ENCODE measurements around the gene CYP2R1. TPM values are rescaled to one million over a fixed set of nuclear protein-coding genes. Genes with fewer than 3 reads are reported as not detected.

Gene CYP2R1
- total and polyA plus RNA-seq, 2 of the 13 experiments (the other 11 are each of a cell fraction or from before 2014, with no cell fraction given) = 0.59 to 0.60 TPM

DNA sequence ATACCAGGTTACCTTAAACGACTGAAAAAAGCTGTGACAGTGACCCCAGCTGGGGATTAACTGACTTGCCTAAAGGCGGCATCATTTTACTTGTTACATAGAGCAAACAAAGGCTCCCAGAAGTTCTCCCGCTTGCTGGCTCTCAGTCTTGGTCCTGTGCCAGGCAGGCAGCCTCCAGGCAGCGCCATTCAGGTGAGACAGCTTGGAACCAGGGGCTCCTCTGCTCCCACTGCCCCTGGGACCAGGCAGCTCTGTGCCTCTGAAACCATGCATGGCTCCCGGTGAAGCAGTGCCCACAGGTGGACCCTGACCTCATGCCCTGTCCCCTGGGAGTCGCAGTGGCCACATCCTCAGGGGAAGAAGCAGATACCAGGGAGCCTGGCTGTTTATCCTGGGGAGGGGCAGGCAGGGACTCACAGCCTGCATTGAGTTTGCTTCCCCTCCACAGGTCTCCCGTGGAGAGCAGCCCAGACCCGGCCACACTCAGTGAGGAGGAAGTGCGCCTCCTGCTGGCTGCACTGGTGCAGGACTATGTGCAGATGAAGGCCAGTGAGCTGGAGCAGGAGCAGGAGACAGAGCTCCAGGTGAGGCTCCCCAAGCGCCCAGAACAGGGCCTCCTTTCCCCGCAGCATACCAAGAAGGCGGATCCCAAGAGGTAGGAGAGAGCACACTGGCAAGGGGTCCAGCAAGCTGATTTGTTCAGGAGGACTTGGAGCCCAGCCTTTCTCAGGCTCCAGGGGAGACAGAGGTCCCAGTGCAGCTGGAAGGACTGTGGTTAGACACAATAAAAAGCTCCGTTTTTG lies 15.6 kb upstream of the CYP2R1 start (continued):
- TF ChIP-seq, protein P1, sequence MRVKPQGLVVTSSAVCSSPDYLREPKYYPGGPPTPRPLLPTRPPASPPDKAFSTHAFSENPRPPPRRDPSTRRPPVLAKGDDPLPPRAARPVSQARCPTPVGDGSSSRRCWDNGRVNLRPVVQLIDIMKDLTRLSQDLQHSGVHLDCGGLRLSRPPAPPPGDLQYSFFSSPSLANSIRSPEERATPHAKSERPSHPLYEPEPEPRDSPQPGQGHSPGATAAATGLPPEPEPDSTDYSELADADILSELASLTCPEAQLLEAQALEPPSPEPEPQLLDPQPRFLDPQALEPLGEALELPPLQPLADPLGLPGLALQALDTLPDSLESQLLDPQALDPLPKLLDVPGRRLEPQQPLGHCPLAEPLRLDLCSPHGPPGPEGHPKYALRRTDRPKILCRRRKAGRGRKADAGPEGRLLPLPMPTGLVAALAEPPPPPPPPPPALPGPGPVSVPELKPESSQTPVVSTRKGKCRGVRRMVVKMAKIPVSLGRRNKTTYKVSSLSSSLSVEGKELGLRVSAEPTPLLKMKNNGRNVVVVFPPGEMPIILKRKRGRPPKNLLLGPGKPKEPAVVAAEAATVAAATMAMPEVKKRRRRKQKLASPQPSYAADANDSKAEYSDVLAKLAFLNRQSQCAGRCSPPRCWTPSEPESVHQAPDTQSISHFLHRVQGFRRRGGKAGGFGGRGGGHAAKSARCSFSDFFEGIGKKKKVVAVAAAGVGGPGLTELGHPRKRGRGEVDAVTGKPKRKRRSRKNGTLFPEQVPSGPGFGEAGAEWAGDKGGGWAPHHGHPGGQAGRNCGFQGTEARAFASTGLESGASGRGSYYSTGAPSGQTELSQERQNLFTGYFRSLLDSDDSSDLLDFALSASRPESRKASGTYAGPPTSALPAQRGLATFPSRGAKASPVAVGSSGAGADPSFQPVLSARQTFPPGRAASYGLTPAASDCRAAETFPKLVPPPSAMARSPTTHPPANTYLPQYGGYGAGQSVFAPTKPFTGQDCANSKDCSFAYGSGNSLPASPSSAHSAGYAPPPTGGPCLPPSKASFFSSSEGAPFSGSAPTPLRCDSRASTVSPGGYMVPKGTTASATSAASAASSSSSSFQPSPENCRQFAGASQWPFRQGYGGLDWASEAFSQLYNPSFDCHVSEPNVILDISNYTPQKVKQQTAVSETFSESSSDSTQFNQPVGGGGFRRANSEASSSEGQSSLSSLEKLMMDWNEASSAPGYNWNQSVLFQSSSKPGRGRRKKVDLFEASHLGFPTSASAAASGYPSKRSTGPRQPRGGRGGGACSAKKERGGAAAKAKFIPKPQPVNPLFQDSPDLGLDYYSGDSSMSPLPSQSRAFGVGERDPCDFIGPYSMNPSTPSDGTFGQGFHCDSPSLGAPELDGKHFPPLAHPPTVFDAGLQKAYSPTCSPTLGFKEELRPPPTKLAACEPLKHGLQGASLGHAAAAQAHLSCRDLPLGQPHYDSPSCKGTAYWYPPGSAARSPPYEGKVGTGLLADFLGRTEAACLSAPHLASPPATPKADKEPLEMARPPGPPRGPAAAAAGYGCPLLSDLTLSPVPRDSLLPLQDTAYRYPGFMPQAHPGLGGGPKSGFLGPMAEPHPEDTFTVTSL (CRISPR knock-in tag; IDR thresholded peaks at IDR 0.05; ENCODE audit: borderline replicate concordance) = no peak
- TF ChIP-seq KDM2A (CRISPR knock-in tag; IDR thresholded peaks at IDR 0.05; ENCODE audit: borderline replicate concordance, low read depth) (peak; percentile 50; the same call in 1 of the 2 replicates), EZH2 (conservative IDR thresholded peaks at IDR 0.05; ENCODE audit: low read depth, low read length) (no peak), ZNF850 (CRISPR knock-in tag; conservative IDR thresholded peaks at IDR 0.05) (no peak), SP2 (CRISPR knock-in tag; IDR thresholded peaks at IDR 0.05) (peak; percentile 45; the same call in 1 of the 2 replicates), ZNF747 (CRISPR knock-in tag; IDR thresholded peaks at IDR 0.05; ENCODE audit: borderline replicate concordance) (no peak), REL (CRISPR knock-in tag; conservative IDR thresholded peaks at IDR 0.05) (no peak), ARNT (IDR thresholded peaks at IDR 0.05) (no peak), RARG (CRISPR knock-in tag; IDR thresholded peaks at IDR 0.05; ENCODE audit: low read depth) (no peak), CCAR2 (optimal IDR thresholded peaks at IDR 0.05; ENCODE audit: low read depth, low read length) (no peak), ZNF30 (CRISPR knock-in tag; IDR thresholded peaks at IDR 0.05) (peak; percentile 51; the same call in 1 of the 2 replicates), ZSCAN21 (CRISPR knock-in tag; IDR thresholded peaks at IDR 0.05; ENCODE audit: borderline replicate concordance) (no peak), ZNF724P (CRISPR knock-in tag; IDR thresholded peaks at IDR 0.05; ENCODE audit: borderline replicate concordance) (peak; percentile 62; the same call in 1 of the 2 replicates), ZNF570 (CRISPR knock-in tag; IDR thresholded peaks at IDR 0.05; ENCODE audit: borderline replicate concordance) (no peak)
- TF ChIP-seq, protein P2, sequence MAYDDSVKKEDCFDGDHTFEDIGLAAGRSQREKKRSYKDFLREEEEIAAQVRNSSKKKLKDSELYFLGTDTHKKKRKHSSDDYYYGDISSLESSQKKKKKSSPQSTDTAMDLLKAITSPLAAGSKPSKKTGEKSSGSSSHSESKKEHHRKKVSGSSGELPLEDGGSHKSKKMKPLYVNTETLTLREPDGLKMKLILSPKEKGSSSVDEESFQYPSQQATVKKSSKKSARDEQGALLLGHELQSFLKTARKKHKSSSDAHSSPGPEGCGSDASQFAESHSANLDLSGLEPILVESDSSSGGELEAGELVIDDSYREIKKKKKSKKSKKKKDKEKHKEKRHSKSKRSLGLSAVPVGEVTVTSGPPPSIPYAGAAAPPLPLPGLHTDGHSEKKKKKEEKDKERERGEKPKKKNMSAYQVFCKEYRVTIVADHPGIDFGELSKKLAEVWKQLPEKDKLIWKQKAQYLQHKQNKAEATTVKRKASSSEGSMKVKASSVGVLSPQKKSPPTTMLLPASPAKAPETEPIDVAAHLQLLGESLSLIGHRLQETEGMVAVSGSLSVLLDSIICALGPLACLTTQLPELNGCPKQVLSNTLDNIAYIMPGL (CRISPR knock-in tag; IDR thresholded peaks at IDR 0.05; ENCODE audit: borderline replicate concordance in 1 of 2, low read depth in 1 of 2) = peak; percentile 89 to 95
- TF ChIP-seq, protein P3, sequence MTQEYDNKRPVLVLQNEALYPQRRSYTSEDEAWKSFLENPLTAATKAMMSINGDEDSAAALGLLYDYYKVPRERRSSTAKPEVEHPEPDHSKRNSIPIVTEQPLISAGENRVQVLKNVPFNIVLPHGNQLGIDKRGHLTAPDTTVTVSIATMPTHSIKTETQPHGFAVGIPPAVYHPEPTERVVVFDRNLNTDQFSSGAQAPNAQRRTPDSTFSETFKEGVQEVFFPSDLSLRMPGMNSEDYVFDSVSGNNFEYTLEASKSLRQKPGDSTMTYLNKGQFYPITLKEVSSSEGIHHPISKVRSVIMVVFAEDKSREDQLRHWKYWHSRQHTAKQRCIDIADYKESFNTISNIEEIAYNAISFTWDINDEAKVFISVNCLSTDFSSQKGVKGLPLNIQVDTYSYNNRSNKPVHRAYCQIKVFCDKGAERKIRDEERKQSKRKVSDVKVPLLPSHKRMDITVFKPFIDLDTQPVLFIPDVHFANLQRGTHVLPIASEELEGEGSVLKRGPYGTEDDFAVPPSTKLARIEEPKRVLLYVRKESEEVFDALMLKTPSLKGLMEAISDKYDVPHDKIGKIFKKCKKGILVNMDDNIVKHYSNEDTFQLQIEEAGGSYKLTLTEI (CRISPR knock-in tag; conservative IDR thresholded peaks at IDR 0.05) = no peak
- TF ChIP-seq, protein P4, sequence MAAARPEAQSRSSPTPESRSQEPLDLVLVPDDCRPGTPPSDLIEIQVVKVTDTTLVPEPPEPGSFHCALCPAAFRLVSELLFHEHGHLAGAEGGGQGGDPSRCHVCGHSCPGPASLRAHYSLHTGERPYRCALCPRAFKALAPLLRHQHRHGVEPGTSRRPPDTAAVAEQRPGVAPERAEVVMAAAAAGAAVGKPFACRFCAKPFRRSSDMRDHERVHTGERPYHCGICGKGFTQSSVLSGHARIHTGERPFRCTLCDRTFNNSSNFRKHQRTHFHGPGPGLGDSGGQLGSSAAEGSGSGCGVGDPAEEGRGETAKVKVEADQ (CRISPR knock-in tag; IDR thresholded peaks at IDR 0.05; ENCODE audit: borderline replicate concordance) = no peak

Measured in HepG2 (cell line).